Measurements from ENCODE around the gene EBNA1BP2.
"Not testable (repeated sequence)": the region's sequence is repeated elsewhere in the genome, so short reads cannot be mapped to it uniquely, and the experiment has no call there.

The EBNA1BP2 gene

GRCh38 chr1:43171876-43172526, at the start of gene EBNA1BP2, which contains the start of gene CFAP57:
Gene EBNA1BP2, minus strand, starts transcription at chr1:43172290. Its CDS starts 172 bp downstream, at chr1:43172118.
Gene CFAP57, plus strand, starts transcription at chr1:43172330. Its CDS starts 424 bp downstream, at chr1:43172754.
- peak; percentile 80 to 85 for DNase-seq (ENCODE audit: low read depth in 1 of 2, low spot score in 1 of 2)

GRCh38 chr1:43221797-43222196, 49.7 kb upstream of the EBNA1BP2 start:
- no peak for DNase-seq (ENCODE audit: low read depth in 1 of 2, low spot score in 1 of 2)

GRCh38 chr1:43220905-43221778, 49.1 kb upstream of the EBNA1BP2 start:
- DNase-seq (ENCODE audit: low read depth in 1 of 2, low spot score in 1 of 2) = no peak

- no peak for DNase-seq (ENCODE audit: low read depth in 1 of 2, low spot score in 1 of 2)
Measured at GRCh38 chr1:43217747-43218146, 45.7 kb upstream of the EBNA1BP2 start.

- DNase-seq (ENCODE audit: low read depth in 1 of 2, low spot score in 1 of 2) = no peak
Measured at GRCh38 chr1:43214501-43215444, 42.7 kb upstream of the EBNA1BP2 start.

- DNase-seq (ENCODE audit: low read depth in 1 of 2, low spot score in 1 of 2) = not testable (repeated sequence)
Measured at GRCh38 chr1:43208277-43208676, 36.2 kb upstream of the EBNA1BP2 start.

GRCh38 chr1:43207229-43207853, 35.3 kb upstream of the EBNA1BP2 start:
- no peak for DNase-seq (ENCODE audit: low read depth in 1 of 2, low spot score in 1 of 2)

GRCh38 chr1:43206600-43207228, 34.6 kb upstream of the EBNA1BP2 start:
- no peak for DNase-seq (ENCODE audit: low read depth in 1 of 2, low spot score in 1 of 2)

GRCh38 chr1:43205671-43206070, 33.6 kb upstream of the EBNA1BP2 start:
- no peak for DNase-seq (ENCODE audit: low read depth in 1 of 2, low spot score in 1 of 2)

- no peak for DNase-seq (ENCODE audit: low read depth in 1 of 2, low spot score in 1 of 2)
Measured at GRCh38 chr1:43204394-43204793, 32.3 kb upstream of the EBNA1BP2 start.

GRCh38 chr1:43203859-43204258, 31.8 kb upstream of the EBNA1BP2 start:
- no peak for DNase-seq (ENCODE audit: low read depth in 1 of 2, low spot score in 1 of 2)

- no peak for DNase-seq (ENCODE audit: low read depth in 1 of 2, low spot score in 1 of 2)
Measured at GRCh38 chr1:43199093-43199726, 27.1 kb upstream of the EBNA1BP2 start.

- DNase-seq (ENCODE audit: low read depth in 1 of 2, low spot score in 1 of 2) = no peak
Measured at GRCh38 chr1:43197343-43198127, 25.4 kb upstream of the EBNA1BP2 start.

GRCh38 chr1:43194509-43194908, 22.4 kb upstream of the EBNA1BP2 start:
- DNase-seq (ENCODE audit: low read depth in 1 of 2, low spot score in 1 of 2) = no peak

- no peak for DNase-seq (ENCODE audit: low read depth in 1 of 2, low spot score in 1 of 2)
Measured at GRCh38 chr1:43188106-43188505, 16.0 kb upstream of the EBNA1BP2 start.

GRCh38 chr1:43184995-43185394, 12.9 kb upstream of the EBNA1BP2 start:
- DNase-seq (ENCODE audit: low read depth in 1 of 2, low spot score in 1 of 2) = no peak

- DNase-seq (ENCODE audit: low read depth in 1 of 2, low spot score in 1 of 2) = no peak
Measured at GRCh38 chr1:43184388-43184787, 12.3 kb upstream of the EBNA1BP2 start.

GRCh38 chr1:43177691-43178090, 5.6 kb upstream of the EBNA1BP2 start:
- no peak for DNase-seq (ENCODE audit: low read depth in 1 of 2, low spot score in 1 of 2)

GRCh38 chr1:43174873-43175272, 2.8 kb upstream of the EBNA1BP2 start:
- no peak for DNase-seq (ENCODE audit: low read depth in 1 of 2, low spot score in 1 of 2)

Data from activated T-helper 1 cell treated with anti-CD3 and anti-CD28 coated beads, Interleukin-2, amount 50 U/mL, for 16 hours (primary cell).